Measurements from ENCODE around the gene TPO.
"Not testable (repeated sequence)": the region's sequence is repeated elsewhere in the genome, so short reads cannot be mapped to it uniquely, and the experiment has no call there.

Gene TPO

GRCh38 chr2:1405967-1406366, 7.3 kb upstream of the TPO start:
- DNase-seq (ENCODE audit: low spot score), result no peak

DNA sequence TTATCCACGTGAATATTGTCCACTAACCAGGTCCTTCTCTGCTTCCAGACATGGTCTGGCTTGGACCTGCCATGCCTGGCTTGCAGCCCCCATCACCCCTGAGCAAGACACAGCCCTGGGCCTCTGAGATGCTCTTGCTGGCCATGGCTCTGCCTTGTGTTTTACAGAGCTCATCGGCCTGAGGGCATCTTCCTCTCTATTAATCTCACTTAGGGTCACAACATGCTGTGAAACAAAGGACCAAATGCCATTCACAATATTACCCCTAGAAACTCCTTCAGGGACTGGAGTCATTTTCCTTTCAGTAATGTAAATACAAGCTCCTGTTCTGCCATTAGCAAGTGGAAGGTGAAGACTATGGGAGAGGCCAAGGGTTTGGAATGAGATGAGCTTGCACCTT, 6.8 kb upstream of the TPO start:
- no peak for DNase-seq (ENCODE audit: low spot score)

DNA sequence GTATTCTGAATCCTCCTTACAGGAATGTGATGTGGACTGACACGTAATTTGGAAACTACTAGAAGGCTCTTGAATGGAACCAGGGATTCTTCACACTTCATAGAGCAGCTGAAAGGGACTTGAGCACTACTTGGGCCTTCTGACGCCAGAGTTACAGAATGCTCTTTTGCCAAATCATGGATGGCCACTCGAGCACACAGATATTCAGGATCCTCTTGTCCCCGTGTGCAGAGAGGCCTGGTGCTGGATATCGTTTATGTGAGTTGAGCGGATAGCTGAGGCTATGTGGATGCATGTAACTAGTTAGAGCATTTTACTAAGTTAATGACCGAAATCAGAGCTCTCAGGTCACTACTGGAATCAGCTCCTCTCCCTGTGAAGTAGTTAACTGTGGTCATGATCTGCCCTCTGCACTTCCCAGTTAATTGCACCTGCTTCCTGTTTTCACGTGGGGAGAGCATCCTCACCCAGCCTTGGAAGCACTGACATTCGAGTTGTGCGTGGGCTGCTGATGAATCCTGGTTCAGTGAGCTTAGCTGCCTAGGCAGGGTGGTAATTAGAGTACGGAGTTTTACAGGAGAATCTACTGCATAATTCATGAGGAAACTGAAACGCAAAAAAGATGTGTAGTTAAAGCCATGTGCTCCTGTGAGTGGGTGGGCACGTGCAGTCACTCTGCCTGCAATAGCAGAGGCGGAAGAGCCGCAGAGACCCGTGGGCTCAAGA, 5.2 kb upstream of the TPO start:
- no peak for DNase-seq (ENCODE audit: low spot score)

GRCh38 chr2:1414121-1414520, 858 bp downstream of the TPO start:
- no peak for DNase-seq (ENCODE audit: low spot score)

DNA sequence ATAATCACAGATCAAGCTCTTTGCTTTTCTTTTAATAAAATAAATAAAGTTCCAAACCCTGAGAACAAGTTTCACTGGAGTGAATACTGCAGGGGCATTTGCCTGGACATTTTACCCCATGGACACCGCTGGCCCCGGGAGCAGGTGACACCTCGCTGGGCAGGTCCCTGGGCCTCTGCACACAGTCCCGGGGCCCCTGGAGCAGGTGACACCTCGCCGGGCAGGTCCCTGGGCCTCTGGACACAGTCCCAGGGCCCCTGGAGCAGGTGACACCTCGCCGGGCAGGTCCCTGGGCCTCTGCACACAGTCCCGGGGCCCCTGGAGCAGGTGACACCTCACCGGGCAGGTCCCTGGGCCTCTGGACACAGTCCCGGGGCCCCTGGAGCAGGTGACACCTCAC, 1.6 kb downstream of the TPO start:
- not testable (repeated sequence) for DNase-seq (ENCODE audit: low spot score)

GRCh38 chr2:1415501-1415900, 2.2 kb downstream of the TPO start:
- DNase-seq (ENCODE audit: low spot score), result no peak

DNA sequence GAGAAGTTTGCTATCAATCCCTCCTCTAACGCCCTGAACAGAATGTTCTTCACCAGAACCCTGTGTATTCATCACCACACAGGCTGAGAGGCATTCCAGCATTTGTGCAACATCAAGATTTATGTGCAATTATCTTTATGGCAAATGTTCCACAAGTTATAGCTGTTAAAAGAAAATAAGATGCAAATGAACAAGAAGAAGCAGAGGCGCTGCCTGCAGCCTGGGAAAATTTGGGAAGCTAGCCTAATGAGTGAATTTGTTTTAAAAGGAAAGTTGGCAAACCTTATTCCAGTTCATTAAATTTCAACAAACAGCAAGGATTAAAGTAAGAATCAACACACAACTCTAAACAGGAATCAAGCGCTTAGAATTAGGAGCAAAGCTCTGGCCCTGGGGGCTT, 5.3 kb downstream of the TPO start:
- no peak for DNase-seq (ENCODE audit: low spot score)

- no peak for DNase-seq (ENCODE audit: low spot score)
These were observed 7.7 kb downstream of the TPO start for GRCh38 chr2:1420746-1421480.

- DNase-seq (ENCODE audit: low spot score), result no peak
These were observed 8.5 kb downstream of the TPO start for GRCh38 chr2:1421731-1422130.

- no peak for DNase-seq (ENCODE audit: low spot score)
These were observed 8.9 kb downstream of the TPO start for GRCh38 chr2:1422131-1422530.

DNA sequence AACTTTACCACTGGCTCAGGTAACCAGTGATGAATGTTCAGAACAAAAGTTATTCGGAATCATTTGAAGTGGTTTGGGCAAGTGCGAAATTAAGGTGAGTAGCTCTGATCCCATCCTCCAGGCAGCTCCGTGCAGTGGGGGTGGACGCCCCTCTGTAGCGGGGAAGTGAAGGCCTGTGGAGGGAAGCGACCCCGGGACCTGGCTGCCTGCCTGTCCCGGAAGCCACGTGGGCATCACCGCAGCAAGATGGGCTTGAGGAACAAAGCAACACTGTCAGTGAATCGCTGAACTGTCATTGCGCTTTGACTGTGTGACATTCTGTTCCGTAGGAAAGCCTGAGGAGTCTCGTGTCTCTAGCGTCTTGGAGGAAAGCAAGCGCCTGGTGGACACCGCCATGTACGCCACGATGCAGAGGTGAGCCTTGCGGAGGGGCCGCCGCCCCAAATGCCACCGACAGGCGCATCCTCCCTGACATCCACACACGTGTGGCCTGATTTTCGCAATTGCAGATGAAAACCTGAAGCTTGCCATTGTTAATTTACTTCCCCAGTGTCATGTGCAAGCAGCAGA, 9.5 kb downstream of the TPO start:
- no peak for DNase-seq (ENCODE audit: low spot score)

GRCh38 chr2:1427086-1427485, 13.8 kb downstream of the TPO start:
- no peak for DNase-seq (ENCODE audit: low spot score)

DNA sequence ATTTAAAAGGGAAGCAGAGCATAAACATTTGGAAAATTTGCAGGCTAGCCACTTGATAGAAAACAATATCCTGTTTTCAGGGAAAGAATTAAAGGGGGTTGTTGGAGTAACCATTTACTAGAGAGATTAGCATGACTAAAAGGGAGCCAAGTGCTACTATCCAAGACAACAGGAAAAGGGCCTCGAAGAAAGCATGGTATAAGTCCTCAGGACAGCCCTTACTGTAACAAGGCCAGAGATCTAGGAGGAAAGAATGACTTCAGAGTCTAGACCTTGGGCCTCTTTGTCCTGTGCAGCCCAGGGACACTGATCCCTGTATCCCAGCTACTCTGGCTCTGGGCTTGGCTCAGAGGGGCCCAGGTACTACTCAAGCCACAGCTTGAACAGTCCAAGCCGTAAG, 16.6 kb downstream of the TPO start:
- DNase-seq (ENCODE audit: low spot score), result no peak

- DNase-seq (ENCODE audit: low spot score), result no peak
These were observed 17.2 kb downstream of the TPO start for GRCh38 chr2:1430491-1430890.

DNA sequence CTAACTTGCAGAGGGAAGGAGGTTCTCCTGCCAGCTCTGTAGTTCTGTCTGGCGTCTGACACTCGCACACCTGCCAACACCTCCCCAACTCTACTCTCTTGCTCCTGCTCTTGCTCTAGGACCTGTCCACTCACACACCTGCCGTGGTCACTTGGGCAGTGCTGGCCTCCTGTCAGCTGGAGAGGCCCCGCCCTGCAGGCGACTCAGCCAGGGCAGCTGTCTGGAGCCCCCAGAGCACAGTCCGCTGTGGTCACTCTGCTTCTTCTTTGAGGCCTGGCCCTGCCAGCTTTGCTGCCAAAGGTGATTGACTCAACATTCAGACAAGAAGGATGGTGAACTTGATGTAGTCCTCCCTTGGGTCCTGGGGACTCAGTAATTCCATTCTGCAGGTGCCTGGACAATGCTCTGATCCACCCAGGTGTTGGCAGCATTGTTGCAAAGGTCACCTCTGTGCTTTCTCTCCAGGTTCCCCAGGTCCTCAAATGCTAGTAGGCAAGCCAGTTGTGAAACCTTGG, 18.7 kb downstream of the TPO start:
- DNase-seq (ENCODE audit: low spot score), result no peak

DNA sequence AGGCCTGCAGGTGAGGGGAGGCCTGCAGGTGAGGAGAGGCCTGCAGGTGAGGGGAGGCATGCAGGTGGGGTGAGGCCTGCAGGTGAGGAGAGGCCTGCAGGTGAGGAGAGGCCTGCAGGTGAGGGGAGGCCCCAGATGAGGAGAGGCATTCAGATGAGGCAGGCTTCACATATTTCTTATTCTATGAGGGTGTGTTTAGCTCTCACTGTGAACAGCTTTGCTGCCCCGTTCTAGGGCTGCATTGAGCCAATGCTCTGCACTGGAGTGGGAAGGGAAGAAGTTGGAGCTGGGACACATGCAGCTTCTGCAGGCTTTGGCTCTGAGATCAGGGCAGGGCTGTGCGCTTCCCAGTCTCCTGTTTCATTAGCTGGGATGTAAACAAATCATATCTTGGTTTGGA, 19.5 kb downstream of the TPO start:
- no peak for DNase-seq (ENCODE audit: low spot score)

GRCh38 chr2:1436369-1436768, 23.1 kb downstream of the TPO start:
- no peak for DNase-seq (ENCODE audit: low spot score)

DNA sequence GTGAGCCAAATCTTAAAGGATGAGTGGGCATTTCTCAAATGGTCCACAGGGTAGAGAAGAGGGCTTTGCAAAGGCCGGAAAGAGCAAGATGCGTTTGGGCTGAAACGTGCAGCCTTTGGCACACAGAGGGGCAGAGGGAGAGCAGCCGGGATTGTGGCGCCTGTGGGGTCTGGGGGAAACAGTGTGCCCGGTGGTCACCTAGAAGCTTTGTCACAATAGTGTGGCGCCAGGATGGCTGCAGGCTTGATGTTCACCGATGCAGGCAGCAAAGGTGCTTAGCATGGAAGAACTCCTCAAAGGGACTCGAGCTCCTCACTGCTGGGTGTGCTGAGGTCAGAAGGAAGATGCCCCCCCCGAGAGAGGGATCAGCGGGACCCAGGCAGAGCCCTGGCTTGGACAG, 23.8 kb downstream of the TPO start:
- DNase-seq (ENCODE audit: low spot score), result no peak

DNA sequence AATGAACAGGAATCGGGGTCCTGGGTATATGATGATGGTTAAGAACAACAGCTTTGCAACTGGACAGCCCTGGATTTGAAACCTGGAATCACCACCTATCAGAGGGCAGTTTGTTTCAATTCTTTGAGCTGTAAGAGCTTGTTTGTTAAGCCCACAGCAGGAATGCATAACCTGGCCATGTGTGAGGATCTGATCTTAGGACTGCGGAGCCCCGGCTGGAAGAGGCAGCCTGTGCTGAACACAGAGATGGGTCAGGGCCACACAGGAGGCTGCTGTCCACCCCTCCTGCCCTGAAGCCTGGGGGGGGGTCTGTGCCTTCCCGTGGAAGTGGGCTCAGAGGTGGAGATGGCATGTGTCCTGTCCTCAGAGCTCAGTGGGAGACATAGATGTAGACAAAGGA, 24.3 kb downstream of the TPO start:
- no peak for DNase-seq (ENCODE audit: low spot score)

GRCh38 chr2:1438972-1439371, 25.7 kb downstream of the TPO start:
- no peak for DNase-seq (ENCODE audit: low spot score)

DNA sequence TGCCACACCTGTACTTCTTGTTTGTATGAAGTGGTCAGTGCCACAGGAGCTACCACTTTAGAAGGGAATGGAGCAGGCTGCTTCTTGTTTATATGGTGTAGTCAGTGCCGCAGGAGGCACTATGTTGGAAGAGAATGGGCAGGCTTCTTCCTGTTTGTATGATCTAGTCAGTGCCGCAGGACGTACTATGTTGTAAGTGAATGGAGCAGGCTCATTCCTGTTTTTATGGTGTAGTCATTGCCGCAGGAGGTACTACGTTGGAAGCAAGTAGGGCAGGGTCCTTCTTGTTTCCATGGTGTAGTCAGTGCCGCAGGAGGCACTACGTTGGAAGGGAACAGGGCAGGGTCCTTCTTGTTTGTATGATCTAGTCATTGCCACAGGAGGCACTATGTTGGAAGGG, 27.3 kb downstream of the TPO start:
- no peak for DNase-seq (ENCODE audit: low spot score)

GRCh38 chr2:1446301-1446700, 33.0 kb downstream of the TPO start:
- no peak for DNase-seq (ENCODE audit: low spot score)

GRCh38 chr2:1448009-1448408, 34.7 kb downstream of the TPO start:
- DNase-seq (ENCODE audit: low spot score), result no peak

Measured in germinal center (tissue), 1 donor.